SK-N-SH treated with all-trans-retinoic acid at 6 μM for 48 hours (cell line): ENCODE data around the gene AEN.

Experiments
- ATAC-seq: fragments of 200-7000 bp; cut with Tn5 transposase; 3 replicates; pipeline ENCODE4 v1.9.1; 2020; ENCODE audit warnings: mild to moderate bottlenecking, moderate library complexity
- ARNTL ChIP-seq: fragments of 450-650 bp; formaldehyde crosslinking; IDR thresholded peaks from 2 replicates; pipeline ENCODE4 v1.5.0; 2020; ENCODE audit warnings: low read depth, mild to moderate bottlenecking, moderate library complexity, borderline replicate concordance
- BACH2 ChIP-seq: fragments of 250-450 bp; sonication (Bioruptor Pico); IDR thresholded peaks from 2 replicates; pipeline ENCODE4 v1.9.0; 2021; ENCODE audit warnings: mild to moderate bottlenecking, borderline replicate concordance
- CREB5 ChIP-seq: fragments of 250-450 bp; sonication (Bioruptor Pico); IDR thresholded peaks from 2 replicates; pipeline ENCODE4 v1.5.1; 2020; ENCODE audit warnings: low read depth, mild to moderate bottlenecking, moderate library complexity
- CSDC2 ChIP-seq: fragments of 250-450 bp; sonication (Bioruptor Pico); IDR thresholded peaks from 2 replicates; pipeline ENCODE4 v1.5.0; 2020; ENCODE audit warnings: mild to moderate bottlenecking, moderate library complexity
- CSRNP3 ChIP-seq: fragments of 250-450 bp; sonication (Bioruptor Pico); IDR thresholded peaks from 2 replicates; pipeline ENCODE4 v1.5.1; 2021; ENCODE audit warnings: mild to moderate bottlenecking, moderate library complexity
- ESRRG ChIP-seq: fragments of 250-450 bp; sonication (Bioruptor Pico); IDR thresholded peaks from 2 replicates; pipeline ENCODE4 v1.6.1; 2021; ENCODE audit warnings: mild to moderate bottlenecking
- GLIS3 ChIP-seq: fragments of 250-450 bp; sonication (Bioruptor Pico); IDR thresholded peaks from 2 replicates; pipeline ENCODE4 v1.5.0; 2020; ENCODE audit warnings: mild to moderate bottlenecking, moderate library complexity
- ISL1 ChIP-seq: fragments of 250-450 bp; sonication (Bioruptor Pico); IDR thresholded peaks from 2 replicates; pipeline ENCODE4 v2.1.2; 2022; ENCODE audit warnings: mild to moderate bottlenecking, moderate library complexity
- OSR1 ChIP-seq: fragments of 250-450 bp; sonication (Bioruptor Pico); IDR thresholded peaks from 2 replicates; pipeline ENCODE4 v1.8.0; 2022; ENCODE audit warnings: moderate library complexity, mild to moderate bottlenecking, inconsistent platforms
- PATZ1 ChIP-seq: fragments of 250-450 bp; sonication (Bioruptor Pico); IDR thresholded peaks from 2 replicates; pipeline ENCODE4 v1.8.0; 2020; ENCODE audit warnings: mild to moderate bottlenecking, moderate library complexity, borderline replicate concordance
- POU6F1 ChIP-seq: fragments of 250-450 bp; sonication (Bioruptor Pico); IDR thresholded peaks from 2 replicates; pipeline ENCODE4 v1.8.0; 2021; ENCODE audit warnings: low read depth, mild to moderate bottlenecking, moderate library complexity, borderline replicate concordance
- PPARA ChIP-seq: fragments of 250-450 bp; sonication (Bioruptor Pico); IDR thresholded peaks from 2 replicates; pipeline ENCODE4 v1.5.0; 2020; ENCODE audit warnings: mild to moderate bottlenecking, borderline replicate concordance
- TOX ChIP-seq: fragments of 250-450 bp; sonication (Bioruptor Pico); IDR thresholded peaks from 2 replicates; pipeline ENCODE4 v1.8.0; 2021; ENCODE audit warnings: mild to moderate bottlenecking, moderate library complexity, borderline replicate concordance
- ZC3H10 ChIP-seq: fragments of 250-450 bp; sonication (Bioruptor Pico); IDR thresholded peaks from 2 replicates; pipeline ENCODE4 v1.5.1; 2021; ENCODE audit warnings: mild to moderate bottlenecking, moderate library complexity
- ZFP3 ChIP-seq: fragments of 250-450 bp; sonication (Bioruptor Pico); IDR thresholded peaks from 2 replicates; pipeline ENCODE4 v1.5.0; 2020; ENCODE audit warnings: mild to moderate bottlenecking, moderate library complexity
- ZNF565 ChIP-seq: fragments of 450-650 bp; formaldehyde crosslinking; conservative IDR thresholded peaks from 2 replicates; pipeline ENCODE4 v1.5.0; 2020; ENCODE audit warnings: low read depth, mild to moderate bottlenecking, moderate library complexity
- ZNF70 ChIP-seq: fragments of 450-650 bp; formaldehyde crosslinking; IDR thresholded peaks from 2 replicates; pipeline ENCODE4 v1.5.0; 2020; ENCODE audit warnings: mild to moderate bottlenecking, moderate library complexity
- ZNF8 ChIP-seq: fragments of 450-650 bp; formaldehyde crosslinking; IDR thresholded peaks from 2 replicates; pipeline ENCODE4 v1.5.0; 2020; ENCODE audit warnings: mild to moderate bottlenecking, moderate library complexity

The AEN gene

GRCh38 chr15:88637436-88637835 is 16.3 kb downstream of the AEN start:
- no peak for TF ChIP-seq TOX (CRISPR knock-in tag)
- no peak for TF ChIP-seq CREB5
- TF ChIP-seq ESRRG (CRISPR knock-in tag), result no peak
- TF ChIP-seq ZC3H10 (CRISPR knock-in tag), result no peak
- TF ChIP-seq GLIS3 (CRISPR knock-in tag), result no peak
- no peak for TF ChIP-seq ZFP3
- no peak for TF ChIP-seq ZNF70 (CRISPR knock-in tag)
- TF ChIP-seq CSDC2, result no peak
- TF ChIP-seq CSRNP3 (CRISPR knock-in tag), result no peak
- TF ChIP-seq PATZ1 (CRISPR knock-in tag), result no peak
- TF ChIP-seq OSR1 (CRISPR knock-in tag), result no peak
- no peak for TF ChIP-seq POU6F1 (CRISPR knock-in tag)
- TF ChIP-seq ISL1 (CRISPR knock-in tag), result no peak
- no peak for TF ChIP-seq ZNF8 (CRISPR knock-in tag)
- no peak for TF ChIP-seq BACH2
- TF ChIP-seq PPARA (CRISPR knock-in tag), result no peak
- no peak for ATAC-seq

GRCh38 chr15:88637841-88638625 is 16.9 kb downstream of the AEN start:
- peak; percentile 29 for ATAC-seq

More at GRCh38 chr15:88637841-88638625, 16.9 kb downstream of the AEN start:
- TF ChIP-seq ZNF565 (no peak), POU6F1 (CRISPR knock-in tag) (no peak), ZFP3 (no peak), GLIS3 (CRISPR knock-in tag) (no peak), CSRNP3 (CRISPR knock-in tag) (no peak), ARNTL (CRISPR knock-in tag) (no peak), PPARA (CRISPR knock-in tag) (no peak), ZNF8 (CRISPR knock-in tag) (no peak), CSDC2 (no peak)
